GM19467 (cell line): ENCODE results near the gene GNB2.
A peak's percentile ranks its signal among the peaks of the same experiment; 100 is the strongest.
"Not testable (repeated sequence)": the region's sequence is repeated elsewhere in the genome, so short reads cannot be mapped to it uniquely, and the experiment has no call there.

Experiments used
- ATAC-seq: cut with Tn5 transposase; IDR thresholded peaks from one replicate; pipeline ENCODE4 v1.9.1; 2021; ENCODE audit warnings: mild to moderate bottlenecking, moderate library complexity; ENCODE audit not compliant: unreplicated experiment

GNB2 gene

DNA sequence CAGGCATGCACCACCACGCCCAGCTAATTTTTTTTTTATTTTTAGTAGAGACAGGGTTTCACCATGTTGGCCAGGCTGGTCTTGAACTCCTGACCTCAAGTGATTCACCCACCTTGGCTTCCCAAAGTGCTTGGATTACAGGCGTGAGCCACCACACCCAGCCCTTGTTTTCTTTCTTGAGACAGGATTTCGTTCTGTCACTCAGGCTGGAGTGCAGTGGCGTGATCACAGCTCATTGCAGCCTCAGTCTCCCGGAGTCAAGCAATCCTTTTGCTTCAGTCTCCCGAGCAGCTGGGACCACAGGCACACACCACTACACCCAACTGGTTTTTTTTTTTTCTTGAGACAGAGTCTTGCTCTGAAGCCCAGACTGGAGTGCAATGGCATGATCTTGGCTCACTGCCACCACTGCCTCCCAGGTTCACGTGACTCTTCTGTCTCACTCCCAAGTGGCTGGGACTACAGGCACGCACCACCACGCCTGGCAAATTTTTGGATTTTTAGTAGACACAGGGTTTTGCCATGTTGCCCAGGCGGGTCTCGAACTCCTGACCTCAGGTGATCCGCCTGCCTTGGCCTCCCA lies 11.3 kb upstream of the GNB2 start:
- not testable (repeated sequence) for ATAC-seq

DNA sequence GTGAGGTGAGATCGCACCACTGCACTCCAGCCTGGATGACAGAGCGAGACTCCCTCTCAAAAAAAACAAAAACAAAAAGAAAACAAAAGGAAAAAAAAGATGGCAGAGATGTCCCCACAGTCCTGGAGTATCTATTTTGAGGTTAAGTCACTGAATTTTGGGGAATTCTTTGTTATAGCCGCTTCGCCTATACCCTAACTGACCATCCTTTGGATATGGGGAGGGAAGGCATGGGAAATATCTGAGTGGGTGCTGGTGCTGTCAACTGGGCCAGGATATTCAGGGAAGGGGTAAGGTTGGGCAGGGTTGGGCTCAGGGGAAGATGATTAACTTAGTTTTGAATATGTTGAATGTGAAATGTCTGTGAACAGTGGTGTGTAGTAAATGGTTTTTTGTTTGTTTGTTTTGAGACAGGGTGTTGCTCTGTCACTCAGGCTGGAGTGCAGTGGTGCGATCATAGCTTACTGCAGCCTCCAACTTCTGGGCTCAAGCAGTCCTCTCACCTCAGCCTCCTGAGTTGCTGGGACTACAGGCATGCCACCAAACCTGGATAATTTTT lies 8.3 kb upstream of the GNB2 start:
- no peak for ATAC-seq

DNA sequence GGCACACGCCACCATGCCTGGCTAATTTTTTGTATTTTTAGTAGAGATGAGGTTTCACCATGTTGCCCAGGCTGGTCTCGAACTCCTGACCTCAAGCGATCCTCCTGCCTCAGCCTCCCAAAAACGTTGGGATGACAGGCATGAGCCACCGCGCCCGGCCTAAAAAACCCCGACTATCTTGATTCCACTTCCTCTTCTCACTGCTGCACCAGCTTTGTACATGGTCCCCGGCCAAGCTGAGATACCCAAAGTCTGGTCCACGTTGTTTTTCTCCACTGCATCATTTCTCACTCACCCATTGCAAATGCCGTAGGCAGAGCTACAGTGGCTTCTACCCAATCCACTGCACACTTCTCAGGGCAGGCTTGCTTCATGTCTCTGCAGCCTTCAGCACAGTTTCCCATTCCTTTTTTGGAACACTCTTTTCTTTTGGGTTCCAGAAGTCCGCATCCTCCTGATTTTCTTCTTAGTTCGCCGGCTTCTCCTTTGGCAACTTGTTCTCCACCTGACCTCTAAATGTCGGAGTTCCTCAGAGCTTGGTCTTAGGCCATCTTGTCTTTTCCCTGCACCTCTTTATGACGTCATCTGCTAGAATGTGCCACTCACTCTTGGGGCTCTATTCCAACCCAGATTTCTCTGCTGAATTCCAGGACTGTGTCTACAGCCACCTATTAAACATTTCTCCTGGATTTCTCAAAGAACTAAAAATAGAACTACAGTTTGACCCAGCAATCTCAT lies 6.0 kb upstream of the GNB2 start:
- no peak for ATAC-seq

DNA sequence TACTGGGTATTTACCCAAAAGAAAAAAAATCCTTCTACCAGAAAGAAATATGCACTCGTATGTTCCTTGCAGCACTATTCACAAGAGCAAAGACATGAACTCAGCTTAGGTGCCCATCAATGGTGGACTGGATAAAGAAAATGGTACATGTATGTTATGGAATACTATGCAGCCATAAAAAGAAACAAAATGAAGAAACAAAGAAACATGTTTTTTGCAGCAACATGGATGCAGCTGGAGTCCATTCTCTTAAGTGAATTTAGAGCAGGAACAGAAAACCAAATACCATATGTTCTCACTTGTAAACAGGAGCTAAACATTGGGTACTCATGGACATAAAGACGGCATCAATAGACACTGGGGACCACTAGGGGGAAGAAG lies 5.5 kb upstream of the GNB2 start:
- no peak for ATAC-seq

DNA sequence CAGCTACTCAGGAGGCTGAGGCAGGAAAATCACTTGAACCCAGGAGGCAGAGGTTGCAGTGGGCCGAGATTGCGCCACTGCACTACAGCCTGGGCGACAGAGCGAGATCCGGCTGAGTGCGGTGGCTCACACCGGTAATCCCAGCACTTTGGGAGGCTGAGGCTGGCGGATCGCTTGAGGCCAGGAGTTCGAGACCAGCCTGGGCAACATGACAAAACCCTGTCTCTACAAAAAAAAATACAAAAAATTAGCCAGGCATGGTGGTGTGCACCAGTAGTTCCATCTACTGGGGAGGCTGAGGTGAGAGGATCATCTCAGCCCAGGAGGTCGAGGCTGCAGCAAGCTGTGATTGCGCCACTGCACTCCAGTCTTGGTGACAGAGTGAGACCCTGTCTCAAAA lies 4.4 kb upstream of the GNB2 start:
- not testable (repeated sequence) for ATAC-seq

DNA sequence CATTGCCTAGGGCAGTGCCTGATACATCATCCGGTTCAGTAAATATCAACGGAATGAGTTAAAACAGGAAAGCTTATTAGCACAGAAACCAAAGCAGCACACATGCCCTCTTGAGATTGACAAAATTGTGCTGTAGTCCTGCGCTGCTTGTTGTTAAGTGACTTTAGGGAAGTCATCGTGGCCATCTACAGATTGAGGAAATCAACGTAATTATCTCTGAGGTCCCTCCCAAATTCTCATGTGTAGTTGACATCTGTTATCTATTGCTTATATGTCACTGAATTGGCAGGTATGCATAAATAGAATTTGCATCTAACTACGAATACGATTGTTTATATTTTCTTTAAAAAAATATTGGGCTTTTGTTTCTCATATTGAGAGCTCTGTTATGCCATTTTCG lies 3.5 kb upstream of the GNB2 start:
- ATAC-seq = no peak

DNA sequence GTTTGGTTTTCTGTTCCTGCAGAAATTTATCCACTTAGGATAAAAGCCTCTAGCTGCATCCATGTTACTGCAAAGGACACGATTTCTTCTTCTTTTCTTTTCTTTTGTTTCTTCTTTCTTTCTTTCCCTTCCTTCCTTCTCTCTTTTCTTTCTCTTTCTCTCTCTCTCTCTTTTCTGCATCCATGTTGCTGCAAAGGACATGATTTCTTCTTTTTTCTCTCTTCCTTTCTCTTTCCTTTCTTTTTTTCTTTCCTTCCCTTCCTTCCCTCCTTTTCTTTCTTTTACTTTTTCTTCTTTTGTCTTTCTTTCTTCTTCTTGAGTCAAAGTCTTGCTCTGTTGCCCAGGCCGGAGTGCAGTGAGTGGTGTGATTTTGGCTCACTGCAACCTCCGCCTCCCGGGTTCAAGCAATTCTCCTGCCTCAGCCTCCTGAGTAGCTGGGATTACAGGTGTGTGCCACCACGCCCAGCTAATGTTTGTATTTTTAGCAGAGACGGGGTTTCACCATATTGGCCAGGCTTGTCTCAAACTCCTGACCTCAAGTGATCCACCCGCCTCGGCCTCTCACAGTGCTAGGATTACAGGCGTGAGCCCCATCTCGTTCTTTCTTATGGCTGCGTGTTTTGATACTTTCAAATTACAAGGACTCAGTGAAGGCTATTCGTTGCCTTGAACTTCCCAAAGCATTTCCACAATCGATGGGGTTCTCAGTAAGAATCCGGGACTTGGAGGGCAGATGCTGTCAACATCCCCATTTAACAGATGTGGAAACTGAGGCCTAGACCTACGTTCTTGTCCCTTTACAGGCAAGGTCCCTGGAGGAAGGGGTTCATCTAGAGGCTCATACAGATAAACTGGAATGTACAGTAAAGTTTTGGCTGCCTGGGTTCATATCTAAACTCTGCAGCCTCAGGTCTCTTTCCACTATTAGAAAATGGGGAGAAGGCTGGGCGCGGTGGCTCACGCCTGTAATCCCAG lies 1.9 kb upstream of the GNB2 start:
- ATAC-seq = no peak

DNA sequence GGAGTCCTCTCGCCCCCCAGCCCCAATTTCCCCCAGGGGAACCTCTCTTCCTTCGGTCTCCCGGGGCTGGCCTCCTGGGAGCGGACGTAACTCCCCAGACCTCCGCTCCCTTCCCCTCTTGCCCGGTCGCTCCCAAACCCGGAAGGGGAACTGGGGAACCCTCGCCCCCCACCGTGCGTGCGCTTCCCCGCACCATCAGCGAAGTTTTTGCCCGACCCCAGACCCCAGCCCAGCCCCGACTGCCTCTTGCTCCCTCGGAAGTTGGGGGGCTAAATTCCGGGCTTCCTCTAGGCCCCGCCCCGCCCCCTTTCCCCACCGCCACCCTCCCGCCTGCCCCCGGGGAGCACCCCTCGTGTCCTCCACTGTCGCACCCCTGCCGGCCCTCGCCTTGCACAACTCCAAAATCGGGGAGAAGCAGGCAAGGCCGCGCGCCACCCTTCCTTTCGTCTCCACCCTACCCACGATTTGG lies 436 bp downstream of the GNB2 start:
- ATAC-seq = no peak

DNA sequence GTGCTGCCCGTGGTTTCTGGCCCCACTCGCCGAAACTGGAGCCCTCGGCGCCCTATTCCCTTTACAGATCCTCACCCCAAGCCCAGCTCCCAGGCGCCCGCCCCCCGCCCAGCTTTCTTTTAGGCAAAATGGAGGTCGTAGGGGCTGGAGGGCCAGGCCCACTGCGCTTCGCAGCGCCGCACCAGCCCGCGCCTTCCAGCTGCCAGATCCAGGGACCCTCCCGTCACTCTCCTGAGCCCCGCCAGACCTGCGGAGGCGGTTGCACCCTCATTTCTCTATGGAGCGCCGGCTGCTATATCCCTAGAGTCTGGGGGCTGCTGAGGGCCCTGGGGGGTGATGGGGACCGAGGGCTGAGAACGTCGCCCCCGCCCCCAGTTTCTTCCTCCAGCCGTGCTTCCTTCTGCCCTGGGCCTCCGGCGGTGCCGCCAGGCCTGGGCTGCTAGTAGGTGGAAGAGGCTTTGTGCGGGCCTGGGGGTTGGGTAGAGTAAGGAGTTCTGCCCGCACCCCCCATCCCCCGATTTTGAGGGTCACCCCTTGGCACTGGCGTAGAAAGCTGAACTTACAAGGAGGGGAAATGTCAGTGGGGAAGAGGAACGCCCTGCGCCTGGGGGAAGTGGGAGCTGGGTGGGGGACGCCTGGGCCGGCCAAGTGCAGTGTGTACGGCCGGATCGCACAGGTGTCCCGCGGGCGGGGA lies 1.0 kb downstream of the GNB2 start:
- ATAC-seq = no peak

DNA sequence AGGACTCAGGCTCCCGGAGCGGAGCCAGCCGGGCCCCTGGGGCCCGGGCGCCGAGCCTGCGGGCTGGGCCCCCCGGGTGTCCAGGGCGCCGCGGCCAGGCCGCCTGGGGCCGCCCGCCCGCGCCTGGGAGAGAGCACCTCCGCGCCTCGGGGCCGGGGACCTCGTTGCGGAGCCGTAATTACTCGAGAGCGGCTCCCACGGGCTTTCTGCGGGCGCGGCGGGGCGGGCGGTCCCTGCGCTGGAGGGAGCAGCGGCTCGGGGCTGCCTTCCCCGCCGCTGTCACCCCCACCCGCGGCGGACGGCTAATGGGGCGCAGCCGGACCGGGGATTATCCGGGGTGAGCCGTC lies 1.5 kb downstream of the GNB2 start:
- peak; percentile 1 for ATAC-seq

DNA sequence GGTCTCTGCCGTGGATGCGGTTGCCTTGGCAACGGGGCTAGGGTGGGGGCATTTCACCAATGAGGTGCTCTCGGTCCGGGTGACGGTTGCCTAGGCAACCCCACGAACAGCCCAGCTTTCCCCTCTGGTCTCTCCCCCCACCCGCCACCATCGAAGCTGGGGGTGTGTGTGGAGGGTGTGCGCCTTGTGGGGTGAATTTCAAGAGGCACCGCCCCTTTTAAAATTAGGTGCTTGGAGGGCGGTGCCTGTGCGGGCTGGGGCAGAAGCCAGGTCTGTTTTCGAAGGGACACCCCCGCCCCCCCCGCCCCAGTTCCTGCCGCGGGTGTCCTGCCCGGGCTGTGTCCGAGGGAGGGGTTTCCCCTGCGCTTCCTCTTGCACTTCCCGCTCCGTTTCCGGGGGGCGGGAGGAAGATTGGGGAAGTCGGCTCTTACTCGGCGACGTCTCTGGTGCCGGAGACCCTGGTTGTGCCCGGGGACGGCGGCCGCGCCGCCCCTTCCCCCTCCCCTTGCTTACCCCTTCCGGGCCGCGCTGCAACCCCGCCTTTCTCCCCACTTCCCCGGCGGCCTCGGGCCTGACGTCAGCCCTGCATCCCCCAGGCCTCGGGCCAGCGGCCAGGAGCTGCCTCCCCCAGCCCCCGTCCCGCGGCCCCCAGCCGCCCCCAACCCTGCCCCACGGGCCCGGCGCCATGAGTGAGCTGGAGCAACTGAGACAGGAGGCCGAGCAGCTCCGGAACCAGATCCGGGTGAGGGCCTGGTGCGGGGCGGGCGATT lies 2.2 kb downstream of the GNB2 start:
- ATAC-seq = peak; percentile 33

DNA sequence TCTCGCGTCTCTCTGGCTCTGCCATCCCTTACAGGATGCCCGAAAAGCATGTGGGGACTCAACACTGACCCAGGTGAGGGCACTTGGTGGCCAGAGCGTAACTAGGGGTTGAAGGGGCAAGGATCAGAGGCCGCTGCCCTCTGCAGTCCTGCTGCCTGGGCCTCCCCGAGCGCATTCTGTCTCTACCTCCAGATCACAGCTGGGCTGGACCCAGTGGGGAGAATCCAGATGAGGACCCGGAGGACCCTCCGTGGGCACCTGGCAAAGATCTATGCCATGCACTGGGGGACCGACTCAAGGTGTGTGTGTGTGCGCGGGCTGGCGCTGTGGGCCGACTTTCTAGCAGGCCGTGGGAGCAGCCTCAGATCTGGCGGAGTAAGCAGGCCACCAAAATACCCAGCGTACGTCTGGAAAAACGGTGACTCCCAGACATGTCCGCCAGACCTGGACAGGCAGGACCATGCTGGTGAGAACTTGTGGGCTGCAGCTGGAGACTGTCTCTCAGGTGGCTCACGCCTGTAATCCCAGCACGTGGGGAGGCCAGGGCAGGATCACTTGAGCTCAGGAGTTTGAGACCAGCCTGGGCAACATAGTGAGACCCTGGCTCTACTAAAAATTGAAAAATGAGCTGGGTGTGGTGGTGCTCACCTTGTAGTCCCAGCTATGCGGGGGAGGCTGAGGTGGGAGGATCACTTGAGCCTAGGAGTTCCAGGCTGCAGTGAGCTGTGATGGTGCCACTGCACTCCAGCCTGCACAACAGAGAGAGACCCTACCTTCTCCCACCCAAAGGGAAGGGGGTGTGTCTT lies 3.2 kb downstream of the GNB2 start:
- ATAC-seq = no peak

DNA sequence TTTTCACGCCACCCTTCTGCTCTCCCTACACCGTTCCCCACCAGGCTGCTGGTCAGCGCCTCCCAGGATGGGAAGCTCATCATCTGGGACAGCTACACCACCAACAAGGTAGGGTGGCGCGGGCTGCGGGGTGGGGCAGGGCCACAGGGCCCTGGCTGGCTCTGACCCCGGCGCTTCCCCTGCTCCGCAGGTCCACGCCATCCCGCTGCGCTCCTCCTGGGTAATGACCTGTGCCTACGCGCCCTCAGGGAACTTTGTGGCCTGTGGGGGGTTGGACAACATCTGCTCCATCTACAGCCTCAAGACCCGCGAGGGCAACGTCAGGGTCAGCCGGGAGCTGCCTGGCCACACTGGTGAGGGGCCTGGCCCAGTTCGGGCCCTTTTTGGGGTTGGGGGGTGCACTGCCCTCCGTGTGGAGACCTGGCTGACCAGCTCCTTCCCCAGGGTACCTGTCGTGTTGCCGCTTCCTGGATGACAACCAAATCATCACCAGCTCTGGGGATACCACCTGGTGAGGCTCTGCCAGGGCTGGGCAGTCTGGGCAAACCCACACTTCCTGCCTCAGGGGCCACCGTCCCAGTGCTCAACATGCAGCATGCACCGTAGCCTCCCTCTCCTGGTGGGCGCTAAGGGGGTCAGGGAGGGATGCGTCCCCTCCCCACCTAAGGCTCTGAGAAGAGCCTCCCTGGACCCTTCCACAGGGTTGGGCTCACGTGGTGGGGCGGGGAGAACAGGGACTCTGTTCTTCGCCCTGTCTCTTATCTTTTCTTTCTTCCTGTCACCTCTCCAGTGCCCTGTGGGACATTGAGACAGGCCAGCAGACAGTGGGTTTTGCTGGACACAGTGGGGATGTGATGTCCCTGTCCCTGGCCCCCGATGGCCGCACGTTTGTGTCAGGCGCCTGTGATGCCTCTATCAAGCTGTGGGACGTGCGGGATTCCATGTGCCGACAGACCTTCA lies 4.0 kb downstream of the GNB2 start:
- ATAC-seq = no peak

DNA sequence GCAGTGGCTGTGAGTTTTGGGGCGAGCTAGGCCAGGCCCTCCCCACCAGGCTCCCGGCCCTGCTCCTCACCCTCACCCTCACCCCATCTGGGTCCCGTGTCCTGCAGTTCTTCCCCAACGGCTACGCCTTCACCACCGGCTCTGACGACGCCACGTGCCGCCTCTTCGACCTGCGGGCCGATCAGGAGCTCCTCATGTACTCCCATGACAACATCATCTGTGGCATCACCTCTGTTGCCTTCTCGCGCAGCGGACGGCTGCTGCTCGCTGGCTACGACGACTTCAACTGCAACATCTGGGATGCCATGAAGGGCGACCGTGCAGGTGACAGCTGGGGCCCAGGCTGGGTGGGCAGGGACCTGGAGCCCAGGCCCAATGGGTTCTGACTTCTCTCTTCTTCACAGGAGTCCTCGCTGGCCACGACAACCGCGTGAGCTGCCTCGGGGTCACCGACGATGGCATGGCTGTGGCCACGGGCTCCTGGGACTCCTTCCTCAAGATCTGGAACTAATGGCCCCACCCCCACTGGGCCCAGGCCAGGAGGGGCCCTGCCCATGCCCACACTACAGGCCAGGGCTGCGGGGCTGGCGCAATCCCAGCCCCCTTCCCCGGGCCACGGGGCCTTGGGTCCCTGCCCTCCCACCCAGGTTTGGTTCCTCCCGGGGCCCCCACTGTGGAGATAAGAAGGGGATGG lies 4.9 kb downstream of the GNB2 start:
- no peak for ATAC-seq

DNA sequence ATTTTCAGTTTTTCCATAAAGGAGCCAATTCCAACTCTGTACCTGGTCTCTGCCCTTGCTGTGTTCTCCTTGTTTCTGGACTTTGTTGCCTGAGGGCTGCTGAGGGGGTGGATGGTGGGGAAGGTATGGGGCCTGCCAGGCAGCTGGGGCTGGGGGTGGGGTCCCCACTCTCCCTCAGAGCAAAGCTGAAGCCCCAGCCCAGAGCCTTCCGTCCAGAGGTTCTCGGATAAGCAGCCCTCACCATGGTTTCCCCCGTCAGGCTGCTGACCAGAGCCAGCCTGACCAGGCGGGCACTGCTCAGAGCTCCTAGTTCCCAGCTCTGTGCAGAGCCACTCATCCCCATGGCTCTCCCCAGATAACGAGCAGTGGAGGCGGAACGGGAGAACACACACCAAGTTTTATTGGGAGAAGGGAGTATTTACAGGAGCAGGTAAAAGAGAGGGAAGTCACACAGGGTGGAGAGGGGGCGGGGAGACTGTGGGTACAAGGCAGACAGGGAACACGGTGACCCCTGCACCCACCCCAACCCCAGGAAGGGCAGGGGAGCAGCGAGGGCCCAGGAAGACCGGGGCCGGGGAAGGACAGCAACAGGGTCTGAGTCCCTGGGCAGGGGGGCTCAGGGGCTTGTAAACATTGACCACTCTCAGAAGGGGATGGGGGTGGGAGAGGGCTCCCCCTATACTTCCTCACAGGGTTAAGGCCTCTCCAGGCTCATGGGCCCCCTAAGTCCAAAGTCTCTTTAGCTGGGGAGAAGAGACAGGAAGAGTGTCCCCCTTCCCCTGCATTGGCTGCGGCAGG lies 5.8 kb downstream of the GNB2 start:
- ATAC-seq = no peak

DNA sequence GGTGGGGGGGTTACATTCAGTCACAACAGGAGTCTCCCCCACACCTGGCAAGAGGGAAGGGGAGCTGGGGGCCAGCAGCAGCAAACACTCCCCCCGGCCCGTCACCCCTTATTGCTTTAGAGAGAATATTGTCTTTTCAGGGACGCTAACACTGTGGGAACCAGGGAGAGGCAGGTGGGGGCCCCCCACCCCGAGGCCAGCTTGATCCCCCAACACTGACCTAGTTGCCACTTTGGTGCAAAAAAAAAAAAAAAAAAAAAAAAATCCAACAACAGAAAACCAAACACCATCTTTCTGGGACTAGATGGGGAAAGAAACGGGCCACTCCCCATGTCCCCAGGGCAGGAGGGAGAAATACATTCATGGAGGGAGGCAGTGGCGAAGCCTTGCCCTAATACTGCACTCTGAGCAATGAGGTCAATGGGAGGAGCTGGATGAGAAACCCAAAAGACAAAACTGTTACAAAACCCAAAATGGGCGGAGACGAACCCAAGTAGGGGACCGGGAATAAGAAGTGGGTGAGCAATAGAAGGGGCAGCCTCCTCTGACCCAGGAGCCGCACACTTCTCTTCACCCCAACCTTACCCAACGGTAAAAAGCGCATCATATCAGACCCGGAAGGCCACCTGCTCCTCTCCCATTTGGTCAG lies 6.5 kb downstream of the GNB2 start:
- no peak for ATAC-seq
